Neural progenitor cell (in vitro differentiated cells): ENCODE measurements around the gene ABCC2.

ENCODE experiments used
- CTCF ChIP-seq: fragments of 200-600 bp; sonication (generic); IDR thresholded peaks from 2 replicates; pipeline ENCODE4 v1.5.1; 2017; ENCODE audit warnings: antibody characterized with exemption, mild to moderate bottlenecking
- EZH2phosphoT487 ChIP-seq: fragments of 200-600 bp; sonication (generic); IDR thresholded peaks from 2 replicates; pipeline ENCODE4 v1.6.1; 2017; ENCODE audit warnings: antibody characterized with exemption

DNA sequence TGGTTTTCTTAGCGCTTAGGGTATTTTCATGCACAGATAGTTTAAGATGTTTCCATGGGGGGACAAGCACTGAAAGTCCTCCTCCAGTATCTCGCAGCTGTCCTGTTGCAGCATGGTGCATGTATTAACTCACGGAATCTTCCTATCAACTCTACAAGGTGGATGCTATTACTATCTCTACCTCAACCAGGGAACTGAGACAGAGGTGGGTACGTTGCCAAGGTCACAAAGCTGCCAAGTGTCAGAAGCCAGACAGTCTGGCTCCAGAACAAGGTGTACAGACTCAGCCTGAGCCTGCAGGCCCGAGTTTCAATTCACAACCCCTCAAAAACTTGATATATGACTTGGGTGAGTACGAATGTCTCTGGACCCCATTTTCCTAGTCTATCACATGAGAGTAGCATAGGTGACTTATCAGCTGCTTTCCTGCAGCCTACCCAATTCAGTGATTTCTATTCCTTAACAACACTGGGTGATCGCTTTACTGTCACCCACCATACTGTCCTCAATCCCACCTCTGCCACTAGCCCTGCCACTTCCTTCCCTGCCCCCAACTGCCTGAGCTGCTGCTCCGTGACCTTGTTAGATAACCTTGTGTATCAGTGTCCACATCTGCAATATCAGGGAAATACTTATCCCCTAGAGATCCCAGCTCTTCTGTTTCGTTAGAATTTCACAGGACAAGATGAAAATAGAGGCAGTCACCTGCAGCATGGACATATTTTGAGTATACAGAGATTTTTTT lies 92.1 kb downstream of the ABCC2 start:
- TF ChIP-seq CTCF (no peak), EZH2phosphoT487 (no peak)
